ENCODE results near the gene TTC1. TPM values are rescaled to one million over a fixed set of nuclear protein-coding genes. Genes with fewer than 3 reads are reported as not detected.

The TTC1 gene
- total and polyA plus RNA-seq, 2 of the 8 experiments (the other 6 are each of a cell fraction or from before 2014, with no cell fraction given) = 25.1 to 63.9 TPM

DNA sequence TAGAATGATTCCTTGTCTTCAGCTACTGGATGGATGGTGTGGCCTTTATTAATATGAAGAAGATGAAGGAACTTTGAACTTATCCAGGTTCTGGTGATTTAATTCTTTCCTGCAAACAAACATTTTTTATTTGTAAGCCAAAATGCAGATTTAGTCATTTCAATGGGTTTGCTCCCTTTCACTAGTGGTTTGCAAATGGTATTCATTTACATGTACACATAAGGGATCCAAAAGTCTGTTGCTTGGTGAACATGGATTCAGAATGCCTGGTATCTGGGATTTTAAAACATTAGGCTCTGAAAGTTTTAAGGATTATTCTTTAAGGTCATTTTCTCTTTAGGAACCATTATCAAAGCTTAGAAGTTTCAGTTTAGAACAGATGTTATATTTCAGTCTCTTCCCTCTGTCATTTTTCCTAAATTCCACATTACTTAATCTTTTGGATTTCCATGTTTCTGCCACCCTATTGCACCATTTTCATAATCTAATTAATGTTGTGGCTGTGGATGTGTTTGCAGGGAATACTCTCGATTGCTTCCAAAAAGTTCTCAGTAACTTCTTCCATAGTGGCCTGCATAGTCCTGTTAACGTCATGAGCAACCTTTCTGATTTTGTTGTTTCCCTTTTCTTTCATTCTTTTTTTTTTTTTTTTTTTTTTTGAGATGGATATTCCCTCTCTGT is 10.1 kb downstream of the TTC1 start (continued):
- TF ChIP-seq JUN (IDR thresholded peaks at IDR 0.05; ENCODE audit: low read depth, low read length) (no peak), RXRA (IDR thresholded peaks at IDR 0.05; ENCODE audit: insufficient read depth, low read depth, low read length) (no peak), SAP30 (IDR thresholded peaks at IDR 0.05; ENCODE audit: insufficient read depth, insufficient replicate concordance, low read length) (no peak), FOSL1 (IDR thresholded peaks at IDR 0.05; ENCODE audit: insufficient read depth, low read depth, low read length) (no peak), SP4 (IDR thresholded peaks at IDR 0.05; ENCODE audit: low read length) (no peak), ATF3 (IDR thresholded peaks at IDR 0.05; ENCODE audit: insufficient read depth, low read depth, low read length) (no peak), HDAC6 (IDR thresholded peaks at IDR 0.05; ENCODE audit: low read depth, low read length) (no peak)

All from H1 (cell line).